ENCODE results near the gene SMCP. TPM values are rescaled to one million over a fixed set of nuclear protein-coding genes. Genes with fewer than 3 reads are reported as not detected.

The SMCP gene
- total RNA-seq, 1 donor from 2014 or later: not detected

DNA sequence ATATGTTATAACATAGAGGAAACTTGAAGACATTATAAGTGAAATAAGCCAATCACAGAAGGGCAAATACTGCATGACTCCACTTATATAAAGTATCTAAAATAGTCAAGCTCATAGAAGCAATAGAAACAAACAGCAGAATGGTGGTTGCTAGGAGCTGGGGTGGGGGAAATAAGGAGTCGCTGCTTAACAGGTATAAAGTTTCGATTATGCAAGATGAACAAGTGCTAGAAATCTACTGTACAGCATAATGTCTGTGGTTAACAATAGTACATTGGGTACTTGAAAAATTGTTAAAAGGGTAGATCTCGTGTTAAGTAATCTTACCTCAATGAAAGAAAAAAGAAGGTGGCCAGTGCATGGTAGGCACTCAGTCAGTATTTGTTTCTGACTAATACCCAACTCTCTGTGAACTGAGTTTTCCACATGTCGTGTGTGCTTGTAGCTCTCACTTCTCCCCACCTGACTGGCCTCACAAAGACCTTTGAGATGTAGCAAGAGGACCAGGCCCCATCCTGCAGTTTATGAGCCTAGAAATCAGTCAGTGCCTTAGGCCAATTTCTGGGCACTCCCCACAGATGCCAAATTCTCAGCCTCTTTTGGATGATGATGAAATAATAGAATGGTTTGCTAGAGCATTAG lies 54.2 kb downstream of the SMCP start:
- intact Hi-C loops (cut with micrococcal nuclease): no loop called here
- ATAC-seq: no peak
- DNase-seq: no peak

DNA sequence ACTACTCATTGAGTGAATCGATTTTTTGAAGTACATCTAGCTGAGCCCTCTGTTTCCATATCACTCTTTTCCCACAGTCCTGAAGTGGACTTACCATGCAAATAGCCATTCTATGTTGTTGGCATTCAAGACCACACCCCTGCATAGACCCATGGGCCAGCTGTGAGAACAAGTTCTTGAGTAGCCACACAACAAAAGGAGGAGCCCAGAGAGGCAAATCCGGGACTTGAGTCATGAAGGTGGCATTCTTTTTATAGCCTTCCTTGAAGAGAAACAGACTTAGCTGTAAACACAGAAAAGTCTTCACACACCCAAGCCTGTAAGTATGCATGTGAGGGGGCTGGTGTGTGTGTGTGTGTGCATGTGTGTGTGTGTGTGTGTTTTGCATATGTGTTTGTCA lies 55.1 kb downstream of the SMCP start:
- intact Hi-C loops (cut with micrococcal nuclease): no loop called here
- ATAC-seq (no peak), DNase-seq (no peak)

Other genes starting within 250 kb of the SMCP start
- gene LCE2D, start 214.9 kb upstream of the SMCP start, total RNA-seq: not detected
- not detected for gene LCE2C, start 203.0 kb upstream of the SMCP start, total RNA-seq
- not detected for gene LCE2B, start 192.2 kb upstream of the SMCP start, total RNA-seq
- gene LCE2A, start 180.0 kb upstream of the SMCP start, total RNA-seq: not detected
- not detected for gene LCE4A, start 170.2 kb upstream of the SMCP start, total RNA-seq
- not detected for gene KPRP, start 120.3 kb upstream of the SMCP start, total RNA-seq
- gene LCE1F, start 103.2 kb upstream of the SMCP start, total RNA-seq: not detected
- not detected for gene LCE1E, start 92.1 kb upstream of the SMCP start, total RNA-seq
- gene LCE1D, start 81.6 kb upstream of the SMCP start, total RNA-seq: not detected
- not detected for gene LCE1C, start 71.7 kb upstream of the SMCP start, total RNA-seq
- not detected for gene LCE1B, start 66.4 kb upstream of the SMCP start, total RNA-seq
- gene LCE1A, start 50.8 kb upstream of the SMCP start, total RNA-seq: not detected
- not detected for gene LCE6A, start 35.5 kb upstream of the SMCP start, total RNA-seq
- not detected for gene LCE7A, start 18.3 kb upstream of the SMCP start, total RNA-seq
- not detected for gene IVL, start 30.2 kb downstream of the SMCP start, total RNA-seq
- not detected for gene SPRR5, start 68.9 kb downstream of the SMCP start, total RNA-seq
- gene SPRR4, start 92.3 kb downstream of the SMCP start, total RNA-seq: not detected
- gene SPRR1A, start 105.8 kb downstream of the SMCP start, total RNA-seq: not detected
- not detected for gene SPRR3, start 123.4 kb downstream of the SMCP start, total RNA-seq
- not detected for gene SPRR1B, start 152.9 kb downstream of the SMCP start, total RNA-seq
- gene SPRR2D, start 162.8 kb downstream of the SMCP start, total RNA-seq: not detected
- not detected for gene SPRR2A, start 179.2 kb downstream of the SMCP start, total RNA-seq
- not detected for gene SPRR2B, start 193.3 kb downstream of the SMCP start, total RNA-seq
- gene SPRR2E, start 216.2 kb downstream of the SMCP start, total RNA-seq: not detected
- not detected for gene SPRR2F, start 235.2 kb downstream of the SMCP start, total RNA-seq